Neural cell (in vitro differentiated cells): ENCODE data around the gene ELP4.

Experiments
- CTCF ChIP-seq: fragments of 450-650 bp; IDR thresholded peaks from 2 replicates; pipeline ENCODE4 v1.5.1; 2014; ENCODE audit warnings: antibody characterized with exemption, mild to moderate bottlenecking, moderate library complexity; ENCODE audit not compliant: poor library complexity, severe bottlenecking
- EP300 ChIP-seq: fragments of 450-650 bp; conservative IDR thresholded peaks from 2 replicates; pipeline ENCODE4 v1.6.1; 2014; ENCODE audit warnings: antibody characterized with exemption, mild to moderate bottlenecking, moderate library complexity; ENCODE audit not compliant: poor library complexity, severe bottlenecking
- EZH2 ChIP-seq: fragments of 200-600, 300-800 bp; shearing (Covaris generic), sonication (generic); IDR thresholded peaks from 2 replicates; pipeline ENCODE4 v1.6.1; 2014; ENCODE audit warnings: antibody characterized with exemption, low read length, borderline replicate concordance, mild to moderate bottlenecking; ENCODE audit not compliant: insufficient read depth, poor library complexity, severe bottlenecking
- RAD21 ChIP-seq: fragments of 450-650 bp; conservative IDR thresholded peaks from 2 replicates; pipeline ENCODE4 v1.6.1; 2014; ENCODE audit warnings: antibody characterized with exemption, mild to moderate bottlenecking, moderate library complexity
- REST ChIP-seq: IDR thresholded peaks from 2 replicates; pipeline ENCODE4 v1.6.1; 2012; ENCODE audit warnings: borderline replicate concordance
- SMC3 ChIP-seq: fragments of 450-650 bp; conservative IDR thresholded peaks from 2 replicates; pipeline ENCODE4 v1.6.1; 2014; ENCODE audit warnings: antibody characterized with exemption, mild to moderate bottlenecking, moderate library complexity; ENCODE audit not compliant: poor library complexity
- TAF1 ChIP-seq: IDR thresholded peaks from 2 replicates; pipeline ENCODE4 v1.6.1; 2012; ENCODE audit warnings: low read depth

- TF ChIP-seq EZH2 (no peak), SMC3 (no peak), CTCF (no peak), REST (no peak), EP300 (no peak), RAD21 (no peak), TAF1 (no peak)
Measured at GRCh38 chr11:31725176-31725575, 215.6 kb downstream of the ELP4 start.
